Mesothelial cell of epicardium (in vitro differentiated cells): ENCODE data around the gene CUEDC2. TPM values are rescaled to one million over a fixed set of nuclear protein-coding genes. Genes with fewer than 3 reads are reported as not detected.

Source experiments
- DNase-seq, 2 experiments: peaks; one replicate each; pipeline ENCODE4 v3.0.0; 2021; ENCODE audit warnings: low spot score in 2 of 2; ENCODE audit not compliant: unreplicated experiment in 2 of 2
- H3K27ac Mint-ChIP-seq: 2 replicates; pipeline ENCODE4 v1.8.0; 2021; ENCODE audit warnings: mixed read lengths
- H3K27me3 Mint-ChIP-seq: 2 replicates; pipeline ENCODE4 v1.8.0; 2021; ENCODE audit warnings: low read depth, mixed read lengths
- H3K36me3 Mint-ChIP-seq: 2 replicates; pipeline ENCODE4 v1.8.0; 2021; ENCODE audit warnings: mixed read lengths
- H3K4me1 Mint-ChIP-seq: 2 replicates; pipeline ENCODE4 v1.8.0; 2021; ENCODE audit warnings: mixed read lengths
- H3K4me3 Mint-ChIP-seq: 2 replicates; pipeline ENCODE4 v1.8.0; 2021; ENCODE audit warnings: mild to moderate bottlenecking, moderate library complexity, mixed read lengths
- H3K9me3 Mint-ChIP-seq: 2 replicates; pipeline ENCODE4 v1.8.0; 2021; ENCODE audit warnings: mixed read lengths
- total RNA-seq: library from RNA; stranded (reverse); gene quantifications from 3 replicates; pipeline ENCODE4 v1.2.1, GENCODE V29; 2021
- TF ChIP-seq, protein P1 (sequence below): fragments of 200-600 bp; sonication (generic); IDR thresholded peaks from one replicate; pipeline ENCODE4 v1.5.0; 2021; ENCODE audit warnings: antibody characterized with exemption; ENCODE audit not compliant: unreplicated experiment

CUEDC2 gene
- total RNA-seq, 1 donor from 2014 or later, result 75.6 TPM

DNA sequence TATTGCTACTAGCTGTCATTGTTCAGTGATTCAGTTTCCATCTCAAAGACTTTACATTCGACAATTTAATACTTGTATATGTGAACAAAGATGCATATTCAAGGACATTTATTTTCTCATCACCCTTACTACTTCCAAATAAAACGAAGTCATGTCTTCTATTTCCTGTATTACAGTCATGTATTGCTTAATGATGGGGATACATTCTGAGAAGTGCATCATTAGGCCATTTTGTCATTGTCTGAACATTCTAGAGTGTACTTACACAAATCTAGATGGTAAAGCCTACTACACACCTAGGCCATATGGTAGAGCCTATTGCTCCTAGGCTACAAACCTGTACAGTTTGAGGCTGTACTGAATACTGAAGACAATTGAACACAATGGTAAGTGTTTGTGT, 12.5 kb upstream of the CUEDC2 start:
- no peak for DNase-seq
- H3K9me3 Mint-ChIP-seq, result no peaks in the 10 kb centered on the region
- H3K27me3 Mint-ChIP-seq, result peaks cover 2% of the 10 kb centered on the region
- no peaks in the 10 kb centered on the region for H3K36me3 Mint-ChIP-seq
- TF ChIP-seq, protein P1, sequence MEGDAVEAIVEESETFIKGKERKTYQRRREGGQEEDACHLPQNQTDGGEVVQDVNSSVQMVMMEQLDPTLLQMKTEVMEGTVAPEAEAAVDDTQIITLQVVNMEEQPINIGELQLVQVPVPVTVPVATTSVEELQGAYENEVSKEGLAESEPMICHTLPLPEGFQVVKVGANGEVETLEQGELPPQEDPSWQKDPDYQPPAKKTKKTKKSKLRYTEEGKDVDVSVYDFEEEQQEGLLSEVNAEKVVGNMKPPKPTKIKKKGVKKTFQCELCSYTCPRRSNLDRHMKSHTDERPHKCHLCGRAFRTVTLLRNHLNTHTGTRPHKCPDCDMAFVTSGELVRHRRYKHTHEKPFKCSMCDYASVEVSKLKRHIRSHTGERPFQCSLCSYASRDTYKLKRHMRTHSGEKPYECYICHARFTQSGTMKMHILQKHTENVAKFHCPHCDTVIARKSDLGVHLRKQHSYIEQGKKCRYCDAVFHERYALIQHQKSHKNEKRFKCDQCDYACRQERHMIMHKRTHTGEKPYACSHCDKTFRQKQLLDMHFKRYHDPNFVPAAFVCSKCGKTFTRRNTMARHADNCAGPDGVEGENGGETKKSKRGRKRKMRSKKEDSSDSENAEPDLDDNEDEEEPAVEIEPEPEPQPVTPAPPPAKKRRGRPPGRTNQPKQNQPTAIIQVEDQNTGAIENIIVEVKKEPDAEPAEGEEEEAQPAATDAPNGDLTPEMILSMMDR, result no peak
- H3K4me1 Mint-ChIP-seq, result peaks cover 6% of the 10 kb centered on the region
- no peak overlapping the region for H3K4me3 Mint-ChIP-seq
- no peak overlapping the region for H3K27ac Mint-ChIP-seq

DNA sequence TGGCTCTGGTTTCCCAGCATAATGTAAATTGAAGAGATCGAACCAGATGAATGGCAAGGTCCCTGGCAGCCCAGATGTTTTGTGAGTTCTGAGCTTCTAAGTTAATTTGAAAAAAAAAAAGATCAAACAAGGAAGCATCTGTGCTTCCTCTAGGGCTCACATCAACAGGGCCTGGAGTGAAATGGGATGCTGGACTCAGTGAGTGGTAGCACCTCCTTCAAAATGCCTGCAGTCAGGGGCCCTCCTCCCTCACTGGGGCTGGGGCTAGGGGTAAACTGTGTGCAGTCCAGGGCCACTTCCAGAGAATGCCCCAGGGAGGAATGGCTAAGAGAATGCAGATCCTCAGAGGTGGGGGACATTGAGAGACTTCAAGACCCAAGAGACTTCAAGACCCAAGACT, 6.0 kb upstream of the CUEDC2 start:
- Mint-ChIP-seq H3K27ac (no peak overlapping the region), H3K9me3 (no peaks in the 10 kb centered on the region), H3K4me3 (no peak overlapping the region), H3K27me3 (peaks cover 9% of the 10 kb centered on the region), H3K4me1 (peaks cover 14% of the 10 kb centered on the region), H3K36me3 (no peaks in the 10 kb centered on the region)
- DNase-seq, result no peak
- TF ChIP-seq, protein P1, result no peak

GRCh38 chr10:102437515-102437914, 5.1 kb upstream of the CUEDC2 start:
- H3K9me3 Mint-ChIP-seq, result no peaks in the 10 kb centered on the region
- no peak overlapping the region for H3K27ac Mint-ChIP-seq
- no peak overlapping the region for H3K4me3 Mint-ChIP-seq
- H3K36me3 Mint-ChIP-seq, result no peaks in the 10 kb centered on the region
- DNase-seq, result no peak
- TF ChIP-seq, protein P1, result no peak
- peaks cover 14% of the 10 kb centered on the region for H3K4me1 Mint-ChIP-seq
- peaks cover 9% of the 10 kb centered on the region for H3K27me3 Mint-ChIP-seq

GRCh38 chr10:102436312-102436711, 3.9 kb upstream of the CUEDC2 start:
- no peaks in the 10 kb centered on the region for H3K36me3 Mint-ChIP-seq
- DNase-seq, result no peak
- H3K9me3 Mint-ChIP-seq, result no peaks in the 10 kb centered on the region
- peaks cover 7% of the 10 kb centered on the region for H3K27me3 Mint-ChIP-seq
- H3K4me3 Mint-ChIP-seq, result peak overlapping the region; percentile 22
- TF ChIP-seq, protein P1, result no peak
- no peak overlapping the region for H3K27ac Mint-ChIP-seq
- peaks cover 18% of the 10 kb centered on the region for H3K4me1 Mint-ChIP-seq

DNA sequence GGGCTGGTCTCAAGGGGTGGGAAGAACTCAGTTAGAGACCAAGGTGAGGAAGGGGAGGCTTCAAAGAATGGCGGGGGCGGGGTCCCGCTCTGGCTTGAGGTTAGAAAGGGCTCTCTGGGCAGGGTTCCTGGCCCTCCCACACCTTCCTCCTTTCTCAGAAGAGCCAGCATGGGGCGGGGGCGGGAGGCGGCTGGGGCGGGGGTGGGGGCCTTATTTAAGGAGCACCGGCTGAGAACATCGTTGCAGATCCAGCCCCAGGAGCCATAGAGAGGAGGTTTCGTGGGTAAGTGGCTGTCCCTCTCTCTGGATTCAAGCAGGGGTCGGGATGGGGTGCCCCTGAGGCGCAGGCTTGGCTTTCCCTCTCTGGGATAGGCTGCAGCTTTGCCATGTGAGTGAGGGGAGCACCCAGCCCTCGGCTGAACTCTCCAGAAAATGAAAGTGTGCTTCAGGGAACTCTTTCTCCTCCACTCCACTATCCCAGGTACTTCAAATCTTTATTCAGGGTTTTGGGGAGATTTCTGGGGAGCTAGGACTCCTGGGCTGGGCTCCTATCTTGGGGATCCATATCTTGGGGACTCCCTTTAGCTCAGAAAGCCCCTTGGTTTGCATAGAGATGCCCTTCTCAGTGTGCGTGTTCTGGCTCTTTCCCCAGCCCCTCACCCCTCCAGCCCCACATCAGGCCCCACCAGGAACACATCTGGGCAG, 3.3 kb upstream of the CUEDC2 start:
- H3K4me3 Mint-ChIP-seq, result peak overlapping the region; percentile 46
- no peaks in the 10 kb centered on the region for H3K9me3 Mint-ChIP-seq
- H3K27me3 Mint-ChIP-seq, result peaks cover 7% of the 10 kb centered on the region
- DNase-seq, result peak in 1 of 2 experiments; percentile 43
- peaks cover 18% of the 10 kb centered on the region for H3K4me1 Mint-ChIP-seq
- H3K27ac Mint-ChIP-seq, result peak overlapping the region; percentile 50
- TF ChIP-seq, protein P1, result no peak
- H3K36me3 Mint-ChIP-seq, result no peaks in the 10 kb centered on the region
